AG04450 (cell line): Measurements from ENCODE around the gene PXDN. TPM values are rescaled to one million over a fixed set of nuclear protein-coding genes. Genes with fewer than 3 reads are reported as not detected.

Experiments
- CTCF ChIA-PET: fragments of 300-600, 350-600 bp; formaldehyde crosslinking; extraction: SDS; loops from one replicate; lab custom pipeline; 2022; ENCODE audit warnings: antibody characterized with exemption, inconsistent platforms; lab: Charles Lee
- POLR2A ChIA-PET: fragments of 350-600 bp; formaldehyde crosslinking; extraction: SDS; loops from one replicate; lab custom pipeline; 2021; ENCODE audit warnings: antibody characterized with exemption, inconsistent platforms; lab: Yijun Ruan, JAX
- DNase-seq: peaks from one replicate; pipeline ENCODE4 v3.0.0-alpha.2; 2011; ENCODE audit warnings: low read depth, low spot score
- H3K27ac ChIP-seq: one replicate; pipeline ENCODE4 v1.5.1; 2012; ENCODE audit warnings: low read depth, low read length, control low read depth
- H3K27me3 ChIP-seq: one replicate; pipeline ENCODE4 v1.6.0; 2012; ENCODE audit warnings: low read length; ENCODE audit not compliant: control insufficient read depth, insufficient read depth
- H3K4me3 ChIP-seq: 2 replicates; pipeline ENCODE4 v1.5.1; 2011; ENCODE audit warnings: mild to moderate bottlenecking, low read depth, low read length, control low read depth
- H3K9me3 ChIP-seq: 2 replicates; pipeline ENCODE4 v1.5.1; 2012; ENCODE audit warnings: low read length; ENCODE audit not compliant: control insufficient read depth, insufficient read depth
- polyA plus RNA-seq: library from polyadenylated mRNA; depleted of rRNA; stranded (reverse); fragments of >200 nt; gene quantifications from 2 replicates; pipeline ENCODE4 v1.2.3, GENCODE V29; 2011
- TF ChIP-seq, protein P1 (sequence below): IDR thresholded peaks from 2 replicates; pipeline ENCODE4 v1.5.1; 2011; ENCODE audit warnings: low read depth, low read length, control low read depth, inconsistent platforms

Gene PXDN
- polyA plus RNA-seq, 1 experiment: 271 TPM

DNA sequence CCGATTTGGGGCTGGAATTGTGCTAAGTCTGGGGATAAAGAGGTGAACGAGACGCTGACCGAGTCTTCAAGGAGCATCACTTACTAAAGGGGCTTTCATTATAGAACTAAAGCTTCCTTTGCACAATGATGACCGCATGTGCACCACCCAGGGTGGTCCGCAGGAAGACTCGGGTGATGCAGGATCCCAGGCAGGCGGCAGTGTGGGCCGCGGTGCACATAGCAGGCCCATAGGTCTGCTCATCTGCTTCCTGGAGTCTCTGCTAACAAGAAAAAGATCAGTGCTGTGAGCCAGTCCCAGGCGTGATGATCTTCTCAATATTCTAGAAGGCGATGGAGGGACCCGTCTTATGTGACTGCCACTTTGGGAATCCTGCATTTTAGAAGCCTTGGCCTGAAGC lies 122.8 kb downstream of the PXDN start:
- no peak overlapping the region for H3K27ac ChIP-seq
- no peaks in the 10 kb centered on the region for H3K27me3 ChIP-seq
- ChIA-PET CTCF (no interaction called here), POLR2A (no interaction called here)
- TF ChIP-seq, protein P1, sequence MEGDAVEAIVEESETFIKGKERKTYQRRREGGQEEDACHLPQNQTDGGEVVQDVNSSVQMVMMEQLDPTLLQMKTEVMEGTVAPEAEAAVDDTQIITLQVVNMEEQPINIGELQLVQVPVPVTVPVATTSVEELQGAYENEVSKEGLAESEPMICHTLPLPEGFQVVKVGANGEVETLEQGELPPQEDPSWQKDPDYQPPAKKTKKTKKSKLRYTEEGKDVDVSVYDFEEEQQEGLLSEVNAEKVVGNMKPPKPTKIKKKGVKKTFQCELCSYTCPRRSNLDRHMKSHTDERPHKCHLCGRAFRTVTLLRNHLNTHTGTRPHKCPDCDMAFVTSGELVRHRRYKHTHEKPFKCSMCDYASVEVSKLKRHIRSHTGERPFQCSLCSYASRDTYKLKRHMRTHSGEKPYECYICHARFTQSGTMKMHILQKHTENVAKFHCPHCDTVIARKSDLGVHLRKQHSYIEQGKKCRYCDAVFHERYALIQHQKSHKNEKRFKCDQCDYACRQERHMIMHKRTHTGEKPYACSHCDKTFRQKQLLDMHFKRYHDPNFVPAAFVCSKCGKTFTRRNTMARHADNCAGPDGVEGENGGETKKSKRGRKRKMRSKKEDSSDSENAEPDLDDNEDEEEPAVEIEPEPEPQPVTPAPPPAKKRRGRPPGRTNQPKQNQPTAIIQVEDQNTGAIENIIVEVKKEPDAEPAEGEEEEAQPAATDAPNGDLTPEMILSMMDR: no peak
- no peak overlapping the region for H3K4me3 ChIP-seq
- peaks cover 13% of the 10 kb centered on the region for H3K9me3 ChIP-seq
- DNase-seq: no peak

- peaks cover 13% of the 10 kb centered on the region for H3K9me3 ChIP-seq
- no peak overlapping the region for H3K4me3 ChIP-seq
- TF ChIP-seq, protein P1: no peak
- H3K27ac ChIP-seq: no peak overlapping the region
- CTCF ChIA-PET: interaction anchor here (0.6 kb wide), 1 partner anchor 35 kb away, joined by 3 read pairs; no protein-coding TSS in a partner anchor
- DNase-seq: no peak
- POLR2A ChIA-PET: no interaction called here
- H3K27me3 ChIP-seq: no peaks in the 10 kb centered on the region
These were observed 123.3 kb downstream of the PXDN start for GRCh38 chr2:1621041-1621440.

DNA sequence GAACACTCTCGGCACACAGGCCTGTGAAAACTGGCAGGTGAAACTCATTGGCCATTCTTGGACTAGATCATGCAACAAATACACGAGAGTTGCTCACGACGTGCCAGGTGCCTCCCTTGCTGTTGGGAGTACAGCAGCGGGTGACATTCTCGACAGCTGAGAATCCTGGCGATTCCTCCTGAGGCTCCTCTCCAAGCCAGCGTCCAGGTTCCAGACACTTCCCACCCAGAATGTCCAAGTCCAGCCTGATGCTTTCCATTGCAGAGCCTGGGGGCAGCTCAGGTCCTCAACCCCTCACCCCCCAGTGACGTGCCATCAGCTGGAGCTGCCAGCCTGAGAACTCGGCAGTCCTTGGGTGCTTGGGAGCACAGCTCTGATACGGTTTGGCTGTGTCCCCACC lies 124.2 kb downstream of the PXDN start:
- Histone ChIP-seq H3K27me3 (no peaks in the 10 kb centered on the region), H3K4me3 (no peak overlapping the region), H3K27ac (no peak overlapping the region), H3K9me3 (peaks cover 8% of the 10 kb centered on the region)
- TF ChIP-seq, protein P1: no peak
- no peak for DNase-seq
- ChIA-PET POLR2A (no interaction called here), CTCF (interaction anchor here (0.9 kb wide), 2 partner anchors 70 to 199 kb away, joined by 3 read pairs; no protein-coding TSS in a partner anchor)

DNA sequence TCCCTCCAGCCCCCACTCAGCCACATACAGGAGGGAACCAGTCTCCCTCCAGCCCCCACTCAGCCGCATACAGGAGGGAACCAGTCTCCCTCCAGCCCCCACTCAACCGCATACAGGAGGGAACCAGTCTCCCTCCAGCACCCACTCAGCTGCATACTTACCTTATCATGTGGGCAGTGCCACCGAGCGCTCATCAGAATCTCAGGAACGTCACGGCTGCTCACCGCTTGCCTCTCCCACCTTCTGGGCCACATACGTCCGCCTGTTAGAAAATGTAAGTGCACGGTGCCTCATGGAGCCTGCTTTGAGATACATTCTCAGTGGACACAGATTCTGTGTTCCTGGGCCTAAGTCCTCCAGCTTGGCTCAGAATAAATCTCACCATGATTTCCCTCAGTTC lies 124.8 kb downstream of the PXDN start:
- TF ChIP-seq, protein P1: no peak
- CTCF ChIA-PET: interaction anchor here (0.9 kb wide), 1 partner anchor 200 kb away, joined by 3 read pairs; no protein-coding TSS in a partner anchor
- POLR2A ChIA-PET: no interaction called here

DNA sequence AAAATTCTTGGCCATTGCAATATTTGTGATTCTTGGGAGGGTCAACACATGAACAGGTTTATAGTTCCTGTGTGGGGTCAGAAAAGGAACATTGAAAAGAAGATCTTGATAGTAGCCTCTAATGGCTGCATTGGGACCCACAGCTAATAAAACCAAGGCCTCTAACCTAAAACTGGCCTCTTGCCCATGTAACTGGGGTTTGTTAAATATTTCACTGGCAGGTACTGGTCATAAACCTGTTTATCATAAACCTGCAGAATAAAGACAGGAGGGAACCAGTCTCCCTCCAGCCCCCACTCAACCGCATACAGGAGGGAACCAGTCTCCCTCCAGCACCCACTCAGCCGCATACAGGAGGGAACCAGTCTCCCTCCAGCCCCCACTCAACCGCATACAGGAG lies 125.3 kb downstream of the PXDN start:
- Histone ChIP-seq H3K27me3 (no peaks in the 10 kb centered on the region), H3K9me3 (peaks cover 7% of the 10 kb centered on the region), H3K4me3 (no peak overlapping the region), H3K27ac (no peak overlapping the region)
- no peak for DNase-seq
- TF ChIP-seq, protein P1: no peak
- ChIA-PET POLR2A (no interaction called here), CTCF (no interaction called here)

More for the DNA sequence above, 124.8 kb downstream of the PXDN start:
- H3K4me3 ChIP-seq: no peak overlapping the region
- no peak for DNase-seq
- no peaks in the 10 kb centered on the region for H3K27me3 ChIP-seq
- H3K9me3 ChIP-seq: peaks cover 7% of the 10 kb centered on the region
- no peak overlapping the region for H3K27ac ChIP-seq
